ENCODE data around the gene MAGOH.

GRCh38 chr1:53241828-53242227 lies 3.5 kb upstream of the MAGOH start:
- TF ChIP-seq ZBTB33 (IDR thresholded peaks at IDR 0.05; ENCODE audit: borderline replicate concordance, low read depth) (no peak), CTCF (IDR thresholded peaks at IDR 0.05) (no peak), MEF2A (IDR thresholded peaks at IDR 0.05; ENCODE audit: borderline replicate concordance, low read depth) (no peak), SMC3 (IDR thresholded peaks at IDR 0.05; ENCODE audit: low read depth, low read length) (no peak), REST (IDR thresholded peaks at IDR 0.05; ENCODE audit: low read depth, low read length) (no peak), TAF1 (IDR thresholded peaks at IDR 0.05; ENCODE audit: borderline replicate concordance, low read depth, low read length) (no peak), POLR2AphosphoS5 (IDR thresholded peaks at IDR 0.05; ENCODE audit: low read depth, low read length) (no peak), FOXM1 (IDR thresholded peaks at IDR 0.05; ENCODE audit: low read depth) (no peak)
